MCF 10A (cell line): ENCODE results near the gene NADK2. TPM values are rescaled to one million over a fixed set of nuclear protein-coding genes. Genes with fewer than 3 reads are reported as not detected.

ENCODE experiments used
- BruUV-seq: library from RNA; stranded (reverse); fragments of 400-500 nt; replicated peaks from 2 replicates; lab custom pipeline; 2021; lab: Mats Ljungman, UMichigan
- CTCF ChIA-PET: fragments of 300-600 bp; sonication (Branson Sonifier 250); formaldehyde crosslinking; extraction: SDS; loops from one replicate; lab custom pipeline; 2021; ENCODE audit warnings: antibody characterized with exemption, inconsistent platforms; lab: Yijun Ruan, JAX
- POLR2A ChIA-PET: fragments of 300-600, 350-650 bp; sonication (Branson Sonifier 250); formaldehyde crosslinking; extraction: SDS; loops from one replicate; lab custom pipeline; 2020; ENCODE audit warnings: antibody characterized with exemption, inconsistent platforms; lab: Yijun Ruan, JAX
- DNase-seq: peaks from one replicate; pipeline ENCODE4 v3.0.0-alpha.2; 2018; ENCODE audit not compliant: unreplicated experiment
- H3K27ac Mint-ChIP-seq: one replicate; pipeline ENCODE4 v1.8.0; 2022; ENCODE audit warnings: mild to moderate bottlenecking, low read depth, mixed read lengths; ENCODE audit not compliant: unreplicated experiment
- H3K27me3 Mint-ChIP-seq: one replicate; pipeline ENCODE4 v1.8.0; 2022; ENCODE audit warnings: mixed read lengths; ENCODE audit not compliant: insufficient read depth, unreplicated experiment
- H3K36me3 Mint-ChIP-seq: one replicate; pipeline ENCODE4 v1.8.0; 2022; ENCODE audit warnings: mild to moderate bottlenecking, moderate library complexity, mixed read lengths; ENCODE audit not compliant: insufficient read depth, unreplicated experiment
- H3K4me1 Mint-ChIP-seq: one replicate; pipeline ENCODE4 v1.8.0; 2022; ENCODE audit warnings: mixed read lengths; ENCODE audit not compliant: insufficient read depth, unreplicated experiment
- H3K4me3 Mint-ChIP-seq: one replicate; pipeline ENCODE4 v1.8.0; 2022; ENCODE audit warnings: mild to moderate bottlenecking, moderate library complexity, mixed read lengths; ENCODE audit not compliant: unreplicated experiment
- H3K9me3 Mint-ChIP-seq: one replicate; pipeline ENCODE4 v1.8.0; 2022; ENCODE audit warnings: mixed read lengths; ENCODE audit not compliant: unreplicated experiment
- CTCF ChIP-seq: fragments of 200-600 bp; IDR thresholded peaks from one replicate; pipeline ENCODE4 v1.8.0; 2022; ENCODE audit warnings: antibody characterized with exemption, mild to moderate bottlenecking; ENCODE audit not compliant: unreplicated experiment
- intact Hi-C: fragments of 100-400 bp; cut with micrococcal nuclease; formaldehyde crosslinking; loops from 2 replicates; pipeline ENCODE4 v1.14.1; 2022
- total RNA-seq: library from RNA; stranded (reverse); gene quantifications from 2 replicates; pipeline ENCODE4 v1.2.3, GENCODE V29; 2022

The NADK2 gene
- total RNA-seq, 1 experiment from 2014 or later: 37.1 TPM

- Mint-ChIP-seq H3K4me3 (no peak overlapping the region), H3K36me3 (peaks cover 58% of the 10 kb centered on the region), H3K27me3 (no peaks in the 10 kb centered on the region), H3K4me1 (peaks cover 41% of the 10 kb centered on the region), H3K27ac (no peak overlapping the region), H3K9me3 (no peaks in the 10 kb centered on the region)
- ChIA-PET CTCF (interaction anchor here (0.6 to 2.9 kb wide), 3 partner anchors 17 to 70 kb away, joined by 3 to 21 read pairs (median 4); no protein-coding TSS in a partner anchor), POLR2A (interaction anchor here (0.7 to 2.0 kb wide), 2 partner anchors 11 to 541 kb away, joined by 3 to 8 read pairs; no protein-coding TSS in a partner anchor)
- DNase-seq: no peak
- TF ChIP-seq CTCF: no peak
- intact Hi-C loops: loop anchor here (10.0 kb wide), 1 partner anchor 80 kb away; no protein-coding TSS in a partner anchor
- BruUV-seq: no TSS peak
Observed at GRCh38 chr5:36155291-36155690, 86.4 kb downstream of the NADK2 start.

- no peak for DNase-seq
- Mint-ChIP-seq H3K27me3 (no peaks in the 10 kb centered on the region), H3K36me3 (peaks cover 43% of the 10 kb centered on the region), H3K27ac (peak overlapping the region; percentile 91), H3K4me1 (peaks cover 44% of the 10 kb centered on the region), H3K9me3 (no peaks in the 10 kb centered on the region), H3K4me3 (peak overlapping the region; percentile 92)
- POLR2A ChIA-PET: interaction anchor here (0.6 to 2.1 kb wide), 4 partner anchors 11 to 306 kb away, joined by 3 to 7 read pairs (median 4); no protein-coding TSS in a partner anchor
- intact Hi-C loops: loop anchor here (10.0 kb wide), 1 partner anchor 79 kb away; no protein-coding TSS in a partner anchor
- BruUV-seq: no TSS peak
- no peak for TF ChIP-seq CTCF
- CTCF ChIA-PET: interaction anchor here (0.6 to 2.8 kb wide), 7 partner anchors 20 to 858 kb away, joined by 3 to 22 read pairs (median 3); no protein-coding TSS in a partner anchor
Observed at GRCh38 chr5:36153726-36154125, 88.0 kb downstream of the NADK2 start.

GRCh38 chr5:36153298-36153677 lies 88.4 kb downstream of the NADK2 start:
- BruUV-seq: no TSS peak
- Mint-ChIP-seq H3K4me3 (peak overlapping the region; percentile 92), H3K9me3 (no peaks in the 10 kb centered on the region), H3K4me1 (peaks cover 44% of the 10 kb centered on the region), H3K27me3 (no peaks in the 10 kb centered on the region), H3K36me3 (peaks cover 39% of the 10 kb centered on the region), H3K27ac (peak overlapping the region; percentile 91)
- ChIA-PET CTCF (interaction anchor here (0.6 to 2.8 kb wide), 8 partner anchors 9 to 858 kb away, joined by 3 to 22 read pairs (median 3); no protein-coding TSS in a partner anchor), POLR2A (interaction anchor here (0.6 to 2.9 kb wide), 7 partner anchors 12 to 1224 kb away, joined by 3 to 10 read pairs (median 4); partner anchors contain the start of gene DNAJC21)
- TF ChIP-seq CTCF: no peak
- DNase-seq: no peak
- intact Hi-C loops: loop anchor here (10.0 kb wide), 1 partner anchor 78 kb away; no protein-coding TSS in a partner anchor
